CMK (cell line): Measurements from ENCODE around the gene OR1I1.

Experiments used
- DNase-seq: peaks from one replicate; pipeline ENCODE4 v3.0.0-alpha.2; 2010; ENCODE audit warnings: low read depth

Gene OR1I1

DNA sequence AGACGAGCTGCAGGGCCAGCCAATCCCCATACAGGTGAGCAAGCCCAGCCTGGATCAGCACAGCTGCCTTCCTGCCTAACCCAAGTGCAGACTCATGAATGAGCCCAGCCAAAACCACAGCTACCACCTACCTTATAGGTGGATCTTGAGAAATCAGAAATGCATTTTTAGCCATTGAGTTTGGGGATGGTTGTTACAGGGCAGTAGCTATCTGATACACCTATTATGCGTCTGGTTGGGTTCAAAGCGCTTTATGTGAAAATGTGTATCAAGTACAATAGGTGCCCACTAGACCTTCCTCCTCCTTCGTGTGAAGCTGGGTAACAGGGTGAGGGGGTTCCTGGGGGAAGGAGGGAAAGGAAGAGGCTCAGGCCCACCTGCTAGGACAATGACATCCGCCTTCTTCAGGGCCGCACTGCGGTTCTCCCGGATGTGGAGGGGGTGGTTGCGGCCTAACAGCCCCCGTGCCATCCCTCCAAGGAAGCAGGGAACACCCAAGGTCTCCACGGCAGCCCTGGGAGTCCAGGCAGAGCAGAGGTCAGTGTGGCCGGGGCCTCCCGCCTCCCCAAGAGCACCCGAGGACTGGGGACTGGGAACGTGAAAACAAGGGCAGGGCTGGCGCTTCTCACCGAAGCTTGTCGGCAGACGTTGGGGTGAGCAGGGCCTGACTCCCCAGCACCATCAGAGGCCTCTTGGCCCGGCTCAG, 36.9 kb downstream of the OR1I1 start:
- DNase-seq, result no peak

DNA sequence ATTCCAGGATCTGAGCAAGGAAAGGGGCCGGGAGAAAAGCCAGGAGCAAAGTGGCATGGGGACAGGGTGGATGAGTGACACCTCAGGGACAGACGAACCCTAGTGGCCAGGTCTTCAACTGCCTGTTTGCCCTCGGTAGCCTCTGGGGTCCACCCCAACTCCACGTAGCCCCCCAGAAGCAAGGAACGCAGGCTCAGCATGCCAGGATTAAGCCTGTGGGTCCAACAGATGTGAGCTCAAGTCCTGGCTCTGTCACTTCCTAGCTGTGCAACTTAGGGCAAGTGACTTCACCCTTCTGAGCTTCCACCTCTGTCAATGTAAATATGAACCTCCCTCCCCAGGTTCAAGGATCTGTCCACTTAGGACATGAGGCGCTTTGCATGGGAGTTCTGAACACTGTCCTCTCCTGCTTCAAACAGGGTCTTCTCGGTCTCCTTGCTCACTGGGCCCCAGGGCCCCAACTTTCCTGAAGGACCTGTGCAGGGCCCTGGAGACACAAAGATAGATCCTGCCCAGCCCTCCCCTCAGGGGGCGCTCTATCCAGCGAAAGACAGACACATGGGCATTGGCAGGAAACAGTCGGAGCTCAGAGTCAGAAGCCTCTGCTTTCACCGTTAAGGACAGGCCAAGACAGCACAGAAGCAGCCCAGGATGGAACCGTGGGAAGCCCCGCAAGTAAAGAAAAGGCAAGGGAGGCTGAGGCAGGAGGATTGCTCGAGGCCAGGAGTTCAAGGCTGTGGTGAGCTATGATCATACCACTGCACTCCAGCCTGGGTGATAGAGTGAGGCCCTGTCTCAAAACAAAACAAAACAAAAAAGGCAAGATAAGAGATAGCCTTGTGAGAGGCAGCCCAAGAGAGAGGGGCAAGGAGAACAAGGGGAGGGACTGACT, 38.4 kb downstream of the OR1I1 start:
- DNase-seq, result no peak

DNA sequence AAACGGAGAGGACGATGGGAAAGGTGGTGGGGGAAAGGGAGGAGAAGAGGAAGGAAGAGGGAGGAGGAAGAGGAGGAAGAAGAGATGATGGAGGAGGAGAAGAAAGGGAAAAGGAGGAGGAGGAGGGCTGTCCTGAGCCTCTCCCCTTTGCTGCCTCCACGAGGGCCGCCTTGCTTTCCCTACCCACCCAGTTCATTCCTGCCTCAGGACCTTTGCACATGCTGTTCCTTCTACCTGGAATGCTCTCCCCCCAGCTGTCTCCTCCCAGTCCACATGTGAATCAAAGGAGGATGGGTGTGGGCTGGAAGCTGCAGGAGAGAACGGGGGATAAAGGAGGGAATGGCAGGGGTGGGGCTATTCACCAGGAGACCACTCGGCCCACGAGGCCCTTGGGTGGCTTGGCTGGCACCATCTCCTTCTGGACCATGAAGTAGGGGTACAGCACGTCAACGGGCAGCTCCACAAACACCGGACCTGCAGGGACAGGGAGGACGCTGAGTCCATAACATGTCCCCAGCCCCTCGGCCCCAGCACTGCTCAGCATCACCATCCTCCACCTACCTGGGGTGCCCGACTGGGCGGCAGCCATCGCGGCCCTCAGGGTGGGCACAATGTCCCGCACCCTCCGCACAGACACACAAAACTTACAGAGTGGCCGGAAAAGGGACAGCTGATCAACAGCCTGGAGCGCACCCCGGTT, 40.5 kb downstream of the OR1I1 start:
- DNase-seq, result no peak

DNA sequence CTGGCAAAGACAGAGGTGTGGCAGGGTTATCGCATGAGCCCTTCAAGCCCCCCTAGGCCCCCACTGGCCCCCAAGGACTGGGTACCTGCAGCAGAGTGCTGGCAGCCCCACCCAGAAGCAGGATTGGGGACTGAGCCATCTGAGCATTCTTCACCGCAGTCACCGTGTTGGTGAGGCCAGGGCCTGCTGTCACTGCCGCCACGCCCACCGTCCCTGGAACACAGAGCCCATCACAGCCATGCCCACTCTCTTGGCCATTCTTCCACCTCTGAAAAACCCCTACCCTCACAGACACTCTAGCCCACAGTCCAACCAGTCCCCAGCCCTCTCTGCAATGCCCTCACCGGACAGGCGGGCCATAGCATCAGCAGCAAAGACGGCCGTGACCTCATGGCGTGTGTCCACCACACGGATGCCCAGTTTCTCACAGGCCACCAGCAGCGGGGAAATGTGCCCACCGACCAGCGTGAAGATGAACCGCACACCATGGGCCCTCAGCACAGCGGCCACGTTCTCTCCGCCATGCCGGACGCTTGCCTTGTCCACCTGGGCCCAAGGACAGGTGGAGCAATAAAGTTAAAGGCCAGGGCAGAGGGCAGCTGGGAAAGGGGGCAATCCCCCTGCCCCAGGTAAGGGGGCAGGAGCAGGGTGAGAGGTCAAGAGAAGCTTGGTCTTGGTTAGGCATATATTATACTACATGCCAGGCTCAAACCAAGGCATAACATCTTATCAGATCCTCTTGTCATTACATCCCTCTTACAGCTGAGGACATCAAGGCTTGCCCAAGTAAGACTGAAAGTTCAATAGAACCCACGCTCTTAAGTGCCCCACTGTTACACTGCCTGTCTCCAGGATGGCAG, 41.2 kb downstream of the OR1I1 start:
- no peak for DNase-seq

DNA sequence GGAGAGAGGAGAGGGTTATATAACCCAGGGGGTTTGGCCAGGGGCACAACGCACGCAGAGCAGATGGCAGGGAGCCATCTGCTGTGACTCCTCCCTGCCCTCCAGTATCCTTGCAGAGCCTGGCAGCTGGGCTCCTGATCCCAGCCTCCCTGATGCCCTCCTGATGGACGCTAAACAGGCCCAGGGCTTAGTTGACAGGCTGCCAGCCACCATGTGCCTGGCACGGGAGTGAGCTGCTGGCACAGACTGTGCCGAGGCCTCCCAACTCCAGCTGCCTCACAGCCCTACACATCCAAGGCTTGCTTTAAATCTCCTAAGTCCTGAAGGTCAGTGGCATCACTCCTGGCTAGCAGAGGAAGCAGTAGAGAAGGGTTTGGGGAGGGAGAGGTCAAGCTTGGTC, 41.9 kb downstream of the OR1I1 start:
- no peak for DNase-seq

DNA sequence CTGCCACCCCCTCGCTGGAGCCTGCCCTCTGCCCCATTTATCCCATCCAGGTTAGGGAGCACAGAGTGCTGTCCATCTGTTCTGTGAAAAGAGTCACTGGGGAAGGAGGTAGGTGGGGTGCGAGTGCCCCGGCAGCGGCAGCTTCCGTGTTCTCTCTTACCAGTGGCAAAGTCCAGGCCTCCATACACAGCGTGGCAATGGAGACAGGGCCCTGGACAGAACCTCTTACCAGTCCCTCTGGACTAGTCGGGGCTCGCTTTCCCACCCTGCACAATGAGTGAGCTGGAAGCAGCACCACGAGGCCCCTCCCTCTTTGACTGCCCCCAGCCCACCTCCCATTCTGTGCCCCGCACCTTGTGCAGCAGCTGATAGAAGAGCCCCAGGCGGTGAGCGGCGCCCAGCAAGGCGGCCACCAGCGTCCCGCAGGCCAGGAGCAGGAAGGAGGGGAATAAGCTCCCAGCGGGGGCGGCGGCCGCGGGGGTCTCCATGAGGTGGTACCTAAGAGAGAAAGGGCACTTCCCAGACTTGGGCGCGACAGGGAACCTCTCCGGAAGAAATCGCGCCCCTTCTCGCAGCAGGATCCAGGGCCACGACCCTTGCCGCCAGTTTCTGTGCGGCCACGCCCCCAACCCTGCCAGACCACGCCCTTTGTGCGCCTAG, 42.7 kb downstream of the OR1I1 start:
- DNase-seq, result no peak

DNA sequence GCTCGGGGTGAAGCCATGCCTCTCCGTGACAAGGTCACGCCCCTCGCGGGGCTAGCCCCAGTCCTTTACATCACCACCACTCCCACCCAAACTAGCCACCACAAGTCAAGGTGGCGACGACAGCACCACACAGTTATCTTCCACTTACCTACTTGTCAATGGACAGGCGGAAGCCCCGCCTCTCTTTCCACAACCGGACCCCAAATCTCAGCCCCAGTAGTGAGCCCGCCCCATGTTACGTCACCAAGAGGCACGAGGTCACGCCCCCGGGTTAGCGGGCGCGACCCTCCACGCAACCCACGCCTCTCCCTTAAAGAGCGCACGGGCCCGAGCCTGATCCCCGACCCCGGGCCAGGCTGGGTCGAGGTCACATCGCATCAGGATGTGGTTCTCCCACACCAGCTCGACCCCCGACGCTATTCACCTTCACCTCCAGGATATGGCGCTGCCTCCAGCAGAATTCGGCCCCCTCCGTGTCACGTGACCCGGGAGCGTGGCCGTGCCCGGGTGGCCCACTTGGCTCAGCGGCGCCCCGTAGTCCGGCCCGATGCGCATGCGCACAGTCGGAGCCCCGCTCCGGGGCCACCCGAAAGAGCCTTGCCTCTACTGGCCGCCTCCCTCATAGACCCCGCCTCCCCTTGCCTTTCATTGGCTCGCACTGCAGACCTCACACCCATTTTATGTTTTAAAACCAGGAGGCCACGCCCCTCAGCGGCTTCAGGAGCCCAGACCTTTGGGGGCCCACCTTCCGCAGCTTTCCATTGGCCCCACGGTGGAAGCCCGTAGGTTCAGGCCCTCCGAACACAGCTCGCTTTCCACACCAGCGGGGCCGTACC, 43.4 kb downstream of the OR1I1 start:
- peak; percentile 97 for DNase-seq

DNA sequence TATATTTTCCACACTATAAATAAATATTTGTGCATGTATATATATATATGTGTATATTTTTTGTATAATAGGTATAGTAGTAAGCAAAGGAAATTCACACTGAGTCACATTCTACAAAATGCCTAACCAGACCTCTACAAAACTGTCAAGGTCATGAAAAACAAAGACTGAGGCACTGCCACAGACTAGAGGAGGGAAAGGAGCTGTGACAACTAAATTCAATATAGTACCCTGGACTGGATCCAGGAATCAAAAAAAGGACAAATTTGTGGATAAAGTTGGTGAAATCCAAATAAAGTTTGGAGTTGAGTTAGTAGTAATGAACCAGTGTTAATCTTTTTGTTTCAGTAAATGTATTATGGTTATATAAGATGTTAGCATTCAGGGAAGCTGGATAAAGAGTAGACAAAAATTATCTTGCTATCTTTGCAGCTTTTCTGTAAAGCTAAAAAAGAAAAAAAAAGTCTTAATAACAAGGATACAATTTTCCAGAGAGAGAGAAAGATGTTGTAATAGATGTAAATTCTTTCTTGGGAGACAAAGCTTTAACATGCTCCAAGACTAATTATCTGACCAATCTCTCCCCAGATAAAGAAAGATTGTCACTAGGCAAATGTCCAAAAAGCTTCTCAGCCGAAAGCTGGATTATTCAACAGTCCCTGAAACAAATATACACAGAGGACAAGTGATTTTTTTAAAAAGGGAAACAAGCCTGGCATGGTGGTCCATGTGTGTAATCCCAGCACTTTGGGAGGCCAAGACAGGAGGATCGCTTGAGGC, 44.3 kb downstream of the OR1I1 start:
- DNase-seq, result no peak

DNA sequence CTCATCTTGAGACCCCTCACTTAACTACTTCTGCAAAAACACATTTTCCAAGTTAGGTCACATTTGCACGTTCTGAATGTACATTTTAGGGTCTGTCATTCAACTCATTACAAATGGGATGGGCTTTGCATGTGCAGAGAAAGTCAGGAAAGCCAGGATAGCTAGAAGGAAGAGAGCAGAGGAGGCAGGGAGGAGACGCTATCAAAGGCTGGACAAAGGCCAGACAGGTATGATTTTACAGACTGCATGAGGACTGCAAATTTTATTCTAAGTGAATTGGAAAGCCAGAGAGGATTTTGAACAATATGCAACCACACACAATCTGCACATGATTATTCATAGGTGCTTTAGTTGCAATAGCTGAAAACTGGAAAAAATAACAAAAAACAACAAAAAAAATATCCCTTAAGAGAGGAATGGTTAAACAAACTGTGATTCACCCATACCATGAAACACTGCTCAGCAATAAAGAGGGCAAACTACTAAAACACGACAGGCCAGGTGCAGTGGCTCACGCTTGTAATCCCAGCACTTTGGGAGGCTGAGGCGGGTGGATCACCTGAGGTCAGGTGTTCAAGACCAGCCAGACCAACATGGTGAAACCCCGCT, 46.3 kb downstream of the OR1I1 start:
- DNase-seq, result no peak

DNA sequence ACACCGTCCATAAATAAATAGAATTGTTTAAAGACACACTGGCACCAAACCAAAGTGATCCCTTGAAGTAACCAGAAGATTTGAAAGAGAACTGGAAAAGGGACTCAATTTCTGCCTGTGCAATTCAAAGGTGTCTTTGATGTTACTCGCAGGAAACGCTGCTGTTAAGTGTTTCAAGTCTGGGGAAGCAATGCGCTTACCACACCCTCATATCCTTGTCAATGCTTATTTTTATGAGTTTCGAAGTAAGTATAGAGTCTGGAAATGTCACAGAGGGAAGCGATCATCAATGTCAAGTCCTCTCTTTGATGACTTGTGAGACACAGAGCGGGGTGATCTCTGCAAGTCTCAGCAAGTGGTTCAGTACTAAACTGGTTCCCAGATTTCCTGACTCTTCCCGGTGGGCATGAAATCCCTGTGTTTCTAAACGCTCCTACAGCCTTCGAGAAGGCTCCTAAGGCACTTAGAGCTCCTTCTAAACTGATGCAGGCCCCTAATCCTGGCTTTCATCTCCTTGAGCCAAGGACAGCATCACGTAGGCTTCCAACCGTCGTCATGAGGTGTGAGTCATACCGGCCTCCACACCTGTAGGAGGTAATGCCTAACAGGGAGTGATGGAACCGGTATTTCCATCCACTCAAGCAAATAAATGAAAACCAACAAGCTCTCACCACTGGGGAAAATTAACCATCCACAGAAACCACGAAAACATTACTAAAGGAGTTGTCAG, 48.0 kb downstream of the OR1I1 start:
- DNase-seq, result no peak

DNA sequence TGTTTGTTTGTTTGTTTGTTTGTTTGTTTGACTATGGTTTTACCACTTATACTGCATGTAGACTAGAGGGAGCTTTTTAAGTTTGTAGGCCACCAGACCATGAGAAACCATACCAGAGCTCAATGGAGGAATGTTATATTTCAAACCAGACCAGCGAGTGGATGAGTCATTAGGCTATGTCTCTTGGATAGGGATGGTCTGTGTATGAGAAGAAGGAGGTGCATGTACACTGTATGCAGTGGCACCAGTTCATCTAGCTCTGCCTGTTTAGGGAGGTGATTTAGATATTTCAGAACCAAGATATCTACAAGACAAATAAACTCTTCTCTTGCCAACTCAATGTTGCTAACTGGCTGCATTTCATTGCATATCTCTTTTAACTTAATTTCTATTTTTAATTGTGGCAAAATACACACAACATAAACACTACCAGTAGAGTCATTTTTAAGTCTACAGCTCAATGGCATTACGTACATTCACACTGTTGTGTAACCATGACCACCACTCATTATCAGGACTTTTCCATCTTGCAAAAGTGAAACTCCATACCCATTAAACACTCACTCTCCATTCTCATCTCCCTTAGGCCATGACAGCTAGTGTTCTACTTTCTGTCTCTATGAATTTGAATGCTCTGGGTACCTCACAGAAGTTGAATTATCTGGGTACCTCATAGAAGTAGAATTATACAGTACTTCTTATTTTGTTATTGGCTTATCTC, 54.4 kb downstream of the OR1I1 start:
- DNase-seq, result no peak

DNA sequence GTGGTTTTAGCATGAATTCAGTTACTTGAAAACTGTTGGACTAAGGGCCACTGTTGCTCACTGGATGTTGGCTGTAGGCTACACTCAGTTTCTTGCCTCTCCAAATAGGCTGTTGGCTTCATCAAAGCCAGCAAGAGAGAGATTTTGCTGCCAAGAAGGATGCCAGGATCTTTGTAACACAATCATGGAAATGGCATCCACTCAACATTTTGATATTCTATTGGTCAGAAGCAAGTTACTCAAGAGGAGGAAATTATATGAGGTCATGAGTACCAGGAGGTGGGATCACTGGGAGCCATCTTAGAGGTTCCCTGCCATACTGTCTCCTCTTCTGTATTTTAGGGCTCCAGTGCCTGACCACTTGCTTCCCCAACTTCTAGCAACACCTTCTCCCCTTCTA, 55.8 kb downstream of the OR1I1 start:
- no peak for DNase-seq

DNA sequence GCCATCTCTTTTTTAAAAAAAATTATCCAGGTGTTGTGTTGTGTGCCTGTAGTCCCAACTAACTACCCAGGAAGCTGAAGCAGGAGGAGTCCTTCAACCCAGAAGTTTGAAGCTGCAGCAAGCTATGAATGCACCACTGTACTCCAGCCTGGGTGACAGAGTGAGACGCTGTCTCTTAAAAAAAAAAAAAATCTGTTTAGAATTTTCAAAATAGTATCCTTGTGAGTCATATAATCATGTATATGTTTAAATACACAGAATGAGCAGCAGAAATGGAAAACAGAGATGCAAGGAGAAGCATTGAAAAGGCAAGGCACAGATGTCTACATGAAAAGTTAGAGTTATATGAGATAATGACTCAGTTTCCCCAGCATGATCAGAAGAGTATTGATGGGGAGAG, 56.4 kb downstream of the OR1I1 start:
- no peak for DNase-seq

DNA sequence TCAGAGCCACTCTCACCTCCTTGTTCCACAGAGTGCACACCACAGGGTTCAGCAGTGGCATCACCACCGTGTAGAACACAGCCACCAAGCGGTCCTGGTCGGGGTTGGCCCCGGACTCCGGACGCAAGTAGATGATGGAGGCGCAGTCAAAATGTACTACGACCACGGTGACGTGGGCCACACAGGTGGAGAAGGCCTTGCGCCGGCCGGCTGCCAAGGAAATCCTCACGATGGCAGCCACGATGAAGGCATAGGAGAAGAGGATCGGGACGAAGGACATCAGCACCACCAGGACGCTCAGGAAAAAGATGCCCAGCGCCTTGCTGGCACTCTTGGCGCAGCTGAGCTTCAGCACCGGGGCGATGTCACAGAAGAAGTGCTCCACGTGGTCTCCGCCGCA, 59.1 kb downstream of the OR1I1 start:
- no peak for DNase-seq

DNA sequence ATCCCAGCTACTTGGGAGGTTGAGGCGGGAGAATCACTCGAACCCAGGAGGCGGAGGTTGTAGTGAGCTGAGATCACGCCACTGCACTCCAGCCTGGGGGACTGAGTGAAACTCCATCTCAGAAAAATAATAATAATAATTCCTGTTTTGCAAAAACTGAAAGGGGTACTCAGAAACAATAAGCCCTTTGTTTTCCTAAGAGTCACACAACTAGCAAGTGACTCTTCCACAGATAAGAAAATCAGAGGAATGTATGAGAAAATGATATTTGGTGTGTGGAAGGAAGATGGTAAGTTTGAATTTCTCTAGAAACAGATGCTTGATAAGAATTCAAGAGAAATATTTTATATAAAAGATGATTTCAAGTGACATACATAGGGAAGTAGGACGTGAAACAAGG, 60.3 kb downstream of the OR1I1 start:
- DNase-seq, result no peak
